Measurements from ENCODE around the gene CCN6.
"Not testable (repeated sequence)": the region's sequence is repeated elsewhere in the genome, so short reads cannot be mapped to it uniquely, and the experiment has no call there.

CCN6 gene

DNA sequence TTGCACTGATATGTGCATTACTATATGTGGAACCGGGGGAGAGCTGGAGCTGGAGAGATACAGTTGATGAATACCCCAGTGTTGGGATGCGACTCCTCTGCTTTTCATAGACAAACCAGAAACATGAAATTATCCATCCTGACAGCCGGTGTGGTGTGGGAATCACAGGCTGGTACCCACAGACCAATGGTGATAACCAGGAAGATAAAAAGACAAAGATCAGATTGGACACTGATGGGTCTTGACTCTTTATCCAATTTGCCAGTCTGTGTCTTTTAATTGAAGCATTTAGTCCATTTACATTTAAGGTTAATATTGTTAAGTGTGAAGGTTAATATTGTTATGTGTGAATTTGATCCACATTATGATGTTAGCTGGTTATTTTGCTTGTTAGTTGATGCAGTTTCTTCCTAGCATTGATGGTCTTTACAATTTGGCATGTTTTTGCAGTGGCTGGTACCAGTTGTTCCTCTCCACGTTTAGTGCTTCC, 2.6 kb upstream of the CCN6 start:
- not testable (repeated sequence) for DNase-seq

DNA sequence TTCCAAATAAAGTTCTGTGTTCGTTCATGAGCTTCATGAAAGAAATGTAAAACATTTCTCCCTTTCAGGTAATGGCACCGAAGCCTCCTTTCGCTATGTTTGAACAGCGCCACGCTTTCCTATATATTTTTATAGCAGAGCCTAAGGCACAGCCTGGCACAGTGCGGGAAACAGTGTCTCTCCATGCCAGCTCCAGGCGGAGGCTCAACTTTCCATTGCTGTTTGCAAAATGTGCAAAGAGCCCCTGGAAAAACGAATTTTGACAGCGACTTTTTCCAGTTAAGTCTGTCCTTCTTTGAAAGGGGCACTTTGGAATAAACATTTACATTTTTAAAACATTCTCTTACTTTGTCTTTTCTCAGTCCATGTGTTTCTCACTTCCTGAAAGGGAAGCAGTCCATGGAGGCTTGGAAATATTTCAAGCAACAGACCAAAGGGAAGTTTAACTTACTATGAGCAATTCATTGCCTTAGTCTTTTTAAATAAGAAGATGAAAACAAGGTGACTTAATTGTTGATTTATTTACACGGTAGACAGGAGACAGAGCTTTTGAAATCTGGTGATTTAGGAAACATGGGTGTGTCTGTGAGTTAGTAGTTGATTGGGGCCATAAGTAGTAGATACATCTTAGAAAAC, 769 bp downstream of the CCN6 start:
- DNase-seq = no peak

GRCh38 chr6:112058243-112059032, 4.5 kb downstream of the CCN6 start:
- DNase-seq = no peak

DNA sequence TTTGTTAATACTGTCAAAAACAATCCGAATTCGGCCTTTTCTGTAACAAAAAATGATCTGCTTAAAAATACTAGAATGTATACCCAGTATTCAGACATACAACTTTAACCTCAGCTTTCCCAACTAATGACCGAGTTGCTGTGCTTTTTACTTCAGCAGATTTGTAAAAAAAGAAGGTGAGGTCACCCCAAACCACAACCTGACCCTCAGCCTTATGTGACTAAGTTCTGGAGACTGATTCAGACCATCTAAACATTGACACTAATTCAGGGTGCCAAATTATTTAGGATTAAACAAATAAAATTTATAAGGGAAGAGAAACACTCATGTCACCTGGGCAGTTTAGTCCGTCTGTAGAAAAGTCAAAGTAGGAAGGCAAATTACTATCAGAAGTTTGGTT, 7.7 kb downstream of the CCN6 start:
- no peak for DNase-seq

- DNase-seq = no peak
Measured at GRCh38 chr6:112062966-112063365, 9.1 kb downstream of the CCN6 start.

GRCh38 chr6:112065426-112065986, 11.6 kb downstream of the CCN6 start:
- DNase-seq = no peak

DNA sequence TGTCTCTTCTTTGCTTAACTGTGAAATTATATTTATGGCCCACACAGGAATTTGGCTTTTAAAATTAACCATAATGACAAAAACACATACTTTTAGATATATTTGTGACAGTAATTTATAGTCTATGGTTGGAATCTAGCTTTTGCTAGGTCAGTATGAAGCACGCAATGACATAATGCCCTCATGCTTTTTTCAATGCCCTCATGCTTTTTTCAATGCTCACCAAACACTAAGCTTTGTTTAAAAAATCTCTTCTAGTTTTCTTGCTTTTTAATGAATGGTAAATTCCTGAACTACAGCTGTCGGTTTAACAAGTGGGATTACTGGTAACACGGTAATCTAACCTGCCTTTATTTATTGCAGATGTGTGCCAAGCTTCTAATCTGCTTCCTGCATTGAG, 12.7 kb downstream of the CCN6 start:
- DNase-seq = no peak

GRCh38 chr6:112081569-112081968, 27.7 kb downstream of the CCN6 start:
- no peak for DNase-seq

DNA sequence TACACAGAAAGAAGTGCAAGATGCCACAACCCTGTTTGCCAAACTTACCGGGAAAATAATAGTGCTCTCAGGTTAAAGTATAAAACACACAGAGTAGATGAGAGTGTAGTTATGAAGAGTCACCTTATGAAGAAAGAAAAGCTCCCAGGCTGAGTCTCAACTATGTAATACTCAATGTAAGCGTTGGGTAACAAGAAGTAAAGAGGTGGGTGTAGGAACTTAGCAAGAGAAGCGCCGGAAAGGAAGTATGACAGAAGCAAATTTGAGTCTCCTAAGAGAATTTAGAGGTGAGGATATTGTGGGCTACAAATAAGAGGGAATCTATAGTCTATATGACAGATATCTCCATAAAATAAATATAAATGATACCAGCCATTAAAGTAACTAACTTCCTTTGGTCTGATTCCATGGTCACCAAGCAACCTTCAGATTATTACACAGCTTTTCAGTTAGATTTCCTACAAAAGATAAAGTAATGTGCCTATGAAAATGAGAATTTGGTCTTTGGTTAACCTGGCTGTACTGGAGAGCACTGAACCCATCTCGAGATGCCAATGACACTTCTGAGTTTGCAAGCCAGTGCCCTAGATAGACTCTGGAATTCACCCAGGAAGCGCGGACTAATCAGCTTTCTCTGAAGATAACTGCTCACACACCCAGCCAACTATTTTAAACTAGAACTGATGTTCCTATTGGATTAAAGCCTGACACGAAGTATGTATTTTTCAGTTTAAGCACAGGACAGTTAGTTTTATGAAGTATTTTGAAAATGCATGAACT, 31.6 kb downstream of the CCN6 start:
- no peak for DNase-seq

- no peak for DNase-seq
Measured at GRCh38 chr6:112086744-112087135, 32.8 kb downstream of the CCN6 start.

DNA sequence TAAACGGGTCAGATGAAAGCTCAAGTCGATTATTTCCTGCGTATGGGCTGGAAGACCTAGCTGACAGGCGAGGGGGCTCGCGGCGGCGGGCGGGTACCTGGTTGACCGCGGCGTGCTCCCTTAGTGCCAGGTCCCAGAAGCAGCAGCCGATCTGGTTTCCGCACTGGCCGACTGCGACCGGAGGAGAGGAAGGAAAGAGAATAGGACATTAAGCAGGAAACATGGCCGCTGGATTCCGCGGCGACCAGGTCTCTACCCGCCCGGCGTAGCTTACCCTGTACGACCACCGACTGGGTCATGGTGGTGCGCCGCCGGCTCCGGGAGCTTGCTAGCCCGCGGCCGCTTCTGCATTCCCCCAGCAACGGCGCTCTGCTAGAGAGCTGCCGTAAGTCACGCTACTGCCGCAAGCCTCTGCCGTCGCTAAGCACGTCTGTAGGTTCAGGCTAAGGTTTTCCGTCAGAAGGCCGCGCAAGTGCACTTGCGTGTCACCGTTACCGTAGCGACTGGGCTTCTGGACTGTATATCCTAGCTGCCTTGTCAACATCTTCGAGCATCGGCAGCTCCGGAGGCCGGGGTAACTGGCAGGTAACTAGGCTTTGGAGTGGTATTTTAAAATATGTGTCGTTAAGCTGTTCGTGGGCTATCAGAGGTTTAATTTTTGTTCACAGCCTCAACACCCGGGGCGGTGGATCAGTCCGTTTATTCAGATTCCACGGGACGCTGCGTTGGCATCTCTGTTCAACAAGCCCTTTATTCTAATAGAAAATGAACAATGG, 33.4 kb downstream of the CCN6 start, which contains the start of the genes FAM229B and TUBE1:
Gene FAM229B, plus strand, starts transcription at position 456 of the 776 bp plus-strand sequence. CDS start 11,693 bp downstream, outside the sequence.
Gene TUBE1, minus strand, starts transcription at position 347 of the 776 bp plus-strand sequence. Its CDS starts 48 bp downstream, at position 299.
- DNase-seq = peak; percentile 99

GRCh38 chr6:112087916-112088315, 34.0 kb downstream of the CCN6 start:
- DNase-seq = no peak

DNA sequence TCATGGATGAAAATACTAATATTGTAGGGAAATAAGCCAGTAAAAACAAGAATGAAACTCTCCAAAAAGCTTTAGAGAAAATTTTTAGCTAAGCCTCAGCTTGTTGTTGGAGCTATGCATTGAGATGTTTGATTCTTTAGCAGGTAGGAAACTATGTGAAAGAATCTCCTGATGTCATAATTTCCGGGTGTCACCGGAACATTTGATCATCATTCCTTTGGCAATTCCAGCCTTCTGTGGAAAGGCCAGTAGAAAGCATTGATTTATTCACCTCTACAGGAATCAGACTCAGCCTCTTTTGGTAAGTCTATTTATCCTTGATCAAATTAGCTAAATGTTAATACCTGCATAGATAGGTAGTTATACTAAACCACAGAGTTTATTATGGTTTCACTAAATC, 43.0 kb downstream of the CCN6 start:
- no peak for DNase-seq

DNA sequence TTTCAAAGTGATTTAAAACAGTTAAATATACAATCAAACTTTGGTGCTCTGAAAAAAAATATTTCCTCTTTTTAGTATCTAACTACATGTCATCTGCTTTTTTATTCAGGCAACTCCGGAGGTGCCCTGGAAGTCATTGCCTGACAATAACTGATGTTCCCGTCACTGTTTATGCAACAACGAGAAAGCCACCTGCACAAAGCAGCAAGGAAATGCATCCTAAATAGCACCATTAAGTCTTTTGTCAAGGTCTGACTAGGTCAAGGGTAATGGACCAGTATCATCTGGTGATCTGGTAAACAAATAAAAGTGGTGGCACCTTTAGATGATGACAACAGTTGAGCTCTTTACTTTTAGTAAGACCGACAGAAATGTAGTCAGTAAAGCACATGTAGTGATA, 46.7 kb downstream of the CCN6 start:
- DNase-seq = no peak

DNA sequence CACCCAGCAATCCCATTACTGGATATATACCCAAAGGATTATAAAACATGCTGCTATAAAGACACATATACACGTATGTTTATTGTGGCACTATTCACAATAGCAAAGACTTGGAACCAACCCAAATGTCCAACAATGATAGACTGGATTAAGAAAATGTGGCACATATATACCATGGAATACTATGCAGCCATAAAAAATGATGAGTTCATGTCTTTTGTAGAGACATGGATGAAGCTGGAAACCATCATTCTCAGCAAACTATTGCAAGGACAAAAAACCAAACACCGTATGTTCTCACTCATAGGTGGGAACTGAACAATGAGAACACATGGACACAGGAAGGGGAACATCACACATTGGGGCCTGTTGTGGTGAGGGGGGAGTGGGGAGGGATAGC, 52.1 kb downstream of the CCN6 start:
- DNase-seq = not testable (repeated sequence)

DNA sequence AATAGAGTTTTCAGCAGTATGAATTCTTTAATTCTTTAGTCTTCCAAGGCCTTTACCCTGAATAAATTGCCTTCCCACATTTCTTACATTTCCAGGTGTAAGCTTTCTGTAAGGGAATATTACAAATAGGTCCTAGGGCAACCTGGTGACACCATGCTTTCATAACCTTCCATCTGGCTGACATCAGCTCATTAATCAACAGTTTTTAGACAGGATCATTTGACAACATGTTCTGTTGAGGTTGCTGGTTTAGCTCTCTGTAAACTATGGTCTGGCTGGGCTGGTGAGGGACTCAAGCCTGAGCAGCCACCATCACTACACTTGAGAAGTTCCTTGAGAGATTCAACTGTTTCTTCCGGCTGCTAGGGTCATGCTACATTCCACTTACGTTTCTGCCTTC, 52.7 kb downstream of the CCN6 start:
- no peak for DNase-seq

DNA sequence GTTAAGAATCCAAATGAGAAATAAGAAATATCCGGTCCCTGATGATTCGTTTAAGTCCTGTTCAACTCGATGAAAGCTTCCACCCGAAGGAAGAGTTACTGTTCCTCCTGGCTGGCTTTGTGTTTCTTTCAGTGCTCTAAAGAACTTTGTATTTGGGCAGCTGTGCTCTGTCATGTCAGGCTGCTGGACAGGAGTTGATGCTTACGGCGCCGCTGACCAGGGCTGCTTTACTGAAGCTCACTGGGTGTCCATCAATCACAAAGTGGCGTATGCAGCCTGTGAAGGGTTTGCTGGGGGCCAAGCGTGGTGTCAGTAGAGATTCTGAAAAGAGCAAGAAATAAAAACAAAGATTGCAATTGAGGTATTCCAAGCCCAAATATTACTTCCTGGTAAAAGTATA, 55.4 kb downstream of the CCN6 start:
- no peak for DNase-seq

DNA sequence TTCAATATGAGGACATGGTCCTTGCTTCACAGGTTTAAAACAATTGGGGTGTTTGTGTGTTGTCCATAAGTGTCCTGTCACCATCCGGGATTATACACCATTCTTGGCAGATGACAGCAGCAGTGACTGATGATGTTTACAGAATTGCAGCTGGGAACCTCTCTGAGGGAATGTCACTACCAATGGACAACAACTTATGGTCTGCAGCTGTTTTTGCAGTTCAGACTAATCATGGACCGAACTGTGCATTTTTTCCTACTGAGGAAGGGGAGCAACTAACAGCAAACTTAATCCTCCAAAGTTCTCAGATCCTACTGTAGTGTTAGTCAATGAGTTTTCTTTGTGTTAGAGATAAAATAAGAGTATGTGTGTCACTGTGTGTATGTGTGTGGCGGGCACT, 59.5 kb downstream of the CCN6 start:
- DNase-seq = no peak

- DNase-seq = no peak
Measured at GRCh38 chr6:112113918-112114317, 60.0 kb downstream of the CCN6 start.

- no peak for DNase-seq
Measured at GRCh38 chr6:112114577-112115223, 60.8 kb downstream of the CCN6 start.

- no peak for DNase-seq
Measured at GRCh38 chr6:112116221-112116620, 62.3 kb downstream of the CCN6 start.

DNA sequence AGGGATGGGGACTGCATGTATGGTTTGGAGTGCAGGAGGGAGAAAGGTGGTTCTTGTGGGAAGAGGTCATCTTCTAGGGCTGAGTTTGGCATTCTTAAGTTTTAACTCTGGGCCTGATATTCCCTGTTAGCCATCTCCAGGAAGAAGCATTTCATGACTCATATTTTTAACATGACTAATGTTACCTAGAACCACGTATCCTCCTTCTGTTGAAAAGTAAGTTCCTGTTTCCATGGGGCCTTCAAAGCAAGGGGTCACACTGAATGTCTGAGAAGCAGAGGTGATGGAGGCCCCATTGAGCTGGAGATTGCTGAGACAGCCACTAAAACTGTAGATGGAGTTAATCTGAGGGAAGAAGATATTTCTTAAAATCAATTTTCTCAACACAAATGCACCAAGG, 63.6 kb downstream of the CCN6 start:
- no peak for DNase-seq
